K562 (cell line): ENCODE measurements around the gene EPN3. TPM values are rescaled to one million over a fixed set of nuclear protein-coding genes. Genes with fewer than 3 reads are reported as not detected.

ENCODE experiments used
- ATF6 ChIP-seq: sonication (generic); formaldehyde crosslinking; IDR thresholded peaks from 2 replicates; pipeline ENCODE4 v1.4.0; 2020; ENCODE audit warnings: mild to moderate bottlenecking, missing genetic modification reagents
- CLOCK ChIP-seq: fragments of 250-450 bp; sonication (Bioruptor Pico); IDR thresholded peaks from 2 replicates; pipeline ENCODE4 v1.4.0; 2020; ENCODE audit warnings: mild to moderate bottlenecking, moderate library complexity, borderline replicate concordance
- DDX20 ChIP-seq: fragments of 450-650 bp; IDR thresholded peaks from 2 replicates; pipeline ENCODE4 v1.6.1; 2016; ENCODE audit warnings: missing genetic modification characterization, low read depth, mild to moderate bottlenecking, missing compliant biosample characterization, moderate library complexity
- FOXA3 ChIP-seq, 2 experiments: fragments of 450-650 bp in 1 of 2; sonication (generic) in 1 of 2; formaldehyde crosslinking; IDR thresholded peaks in 1 of 2; conservative IDR thresholded peaks in 1 of 2; 2 replicates each; pipeline versions ENCODE4 v1.4.0 to v1.8.0; 2020 to 2022; ENCODE audit warnings: mild to moderate bottlenecking in 2 of 2, missing genetic modification reagents in 1 of 2
- NR2C1 ChIP-seq, 2 experiments: fragments of 450-650 bp; IDR thresholded peaks; 2 replicates each; pipeline ENCODE4 v1.6.1; 2017; ENCODE audit warnings: mild to moderate bottlenecking in 2 of 2, antibody characterized with exemption in 1 of 2, inconsistent platforms in 1 of 2, missing compliant biosample characterization in 1 of 2, missing genetic modification characterization in 1 of 2
- PKNOX1 ChIP-seq: fragments of 450-650 bp; IDR thresholded peaks from 2 replicates; pipeline ENCODE4 v1.6.1; 2016
- SOX6 ChIP-seq: fragments of 450-650 bp; IDR thresholded peaks from 2 replicates; pipeline ENCODE4 v1.6.1; 2014; ENCODE audit warnings: mild to moderate bottlenecking
- SP1 ChIP-seq: sonication (generic); formaldehyde crosslinking; IDR thresholded peaks from 2 replicates; pipeline ENCODE4 v1.8.1; 2022; ENCODE audit warnings: mild to moderate bottlenecking, missing genetic modification reagents
- TCFL5 ChIP-seq: fragments of 250-450 bp; sonication (Bioruptor Pico); conservative IDR thresholded peaks from 2 replicates; pipeline ENCODE4 v1.6.1; 2021; ENCODE audit warnings: mild to moderate bottlenecking, moderate library complexity, matching md5 sums
- TRIM25 ChIP-seq: fragments of 450-650 bp; IDR thresholded peaks from 2 replicates; pipeline ENCODE4 v1.7.0; 2016; ENCODE audit warnings: borderline replicate concordance
- ZBTB17 ChIP-seq: fragments of 450-650 bp; formaldehyde crosslinking; IDR thresholded peaks from 2 replicates; pipeline ENCODE4 v1.4.0; 2020; ENCODE audit warnings: mild to moderate bottlenecking
- ZBTB5 ChIP-seq: fragments of 450-650 bp; IDR thresholded peaks from 2 replicates; pipeline ENCODE4 v1.6.1; 2017; ENCODE audit warnings: antibody characterized with exemption
- ZNF143 ChIP-seq: sonication (generic); formaldehyde crosslinking; IDR thresholded peaks from 2 replicates; pipeline ENCODE4 v1.9.0; 2022; ENCODE audit warnings: mild to moderate bottlenecking, missing genetic modification reagents
- ZNF197 ChIP-seq: fragments of 200-800 bp; sonication (Bioruptor generic); IDR thresholded peaks from 2 replicates; pipeline ENCODE4 v1.6.1; 2016; ENCODE audit warnings: low read depth, missing genetic modification characterization, missing compliant biosample characterization
- ZNF644 ChIP-seq: fragments of 200-800 bp; sonication (Bioruptor generic); IDR thresholded peaks from 2 replicates; pipeline ENCODE4 v1.6.1; 2016; ENCODE audit warnings: low read depth, missing genetic modification characterization, missing compliant biosample characterization
- polyA plus RNA-seq, 8 experiments: library from polyadenylated mRNA; depleted of rRNA in 4 of 8; stranded (reverse) in 5 of 8; unstranded in 3 of 8; fragments of >200 nt; fragmentation: Nextera tagmentation in 2 of 8; fragmentation: Illumina TruSeq in 1 of 8; extraction: Ambion mirVana in 2 of 8; extraction: Trizol in 1 of 8; gene quantifications; 2 replicates each; pipeline versions ENCODE4 v1.2.1 to v1.2.3, GENCODE V29; 2011 to 2014; ENCODE audit warnings: inconsistent platforms in 1 of 8, missing spikeins in 1 of 8
- total RNA-seq, 7 experiments: library from RNA; depleted of rRNA in 6 of 7; stranded (reverse); fragments of >200 nt in 6 of 7; fragmentation: Illumina TruSeq in 2 of 7; extraction: Trizol in 2 of 7; gene quantifications; 2 replicates each; pipeline versions ENCODE4 v1.2.1 to v1.2.3, GENCODE V29; 2011 to 2021; ENCODE audit warnings: low replicate concordance in 1 of 7

Gene EPN3
- total and polyA plus RNA-seq, 9 of the 15 experiments (the other 6 are each of a cell fraction or from before 2014, with no cell fraction given): 0.16 TPM; not detected in 8

GRCh38 chr17:50541716-50542688, 9.5 kb downstream of the EPN3 start (continued):
- TF ChIP-seq SP1 (CRISPR knock-in tag) (no peak), ZBTB17 (CRISPR knock-in tag) (0 out of 2 replicates have a peak, but pooled peaks have one; percentile 9), SOX6 (no peak), FOXA3 (CRISPR knock-in tag; conservative IDR thresholded peaks at IDR 0.05 in 1 of 2, IDR thresholded peaks at IDR 0.05 in 1 of 2) (peak in 1 of 2 experiments; percentile 33; a peak in 1 of 4 replicates), TCFL5 (CRISPR knock-in tag) (no peak), ZBTB5 (no peak), ZNF644 (tag) (no peak), ZNF197 (CRISPR knock-in tag) (no peak), ATF6 (CRISPR knock-in tag) (0 out of 2 replicates have a peak, but pooled peaks have one; percentile 3), ZNF143 (CRISPR knock-in tag) (peak; percentile 26; the same call in 1 of the 2 replicates), PKNOX1 (peak; percentile 33; the same call in 1 of the 2 replicates), NR2C1 (IDR thresholded peaks at IDR 0.05) (no peak), NR2C1 (tag; IDR thresholded peaks at IDR 0.05) (no peak), TRIM25 (no peak), CLOCK (CRISPR knock-in tag) (no peak), DDX20 (tag) (no peak)
